ENCODE results near the gene MYOT.

Gene MYOT, protein sequence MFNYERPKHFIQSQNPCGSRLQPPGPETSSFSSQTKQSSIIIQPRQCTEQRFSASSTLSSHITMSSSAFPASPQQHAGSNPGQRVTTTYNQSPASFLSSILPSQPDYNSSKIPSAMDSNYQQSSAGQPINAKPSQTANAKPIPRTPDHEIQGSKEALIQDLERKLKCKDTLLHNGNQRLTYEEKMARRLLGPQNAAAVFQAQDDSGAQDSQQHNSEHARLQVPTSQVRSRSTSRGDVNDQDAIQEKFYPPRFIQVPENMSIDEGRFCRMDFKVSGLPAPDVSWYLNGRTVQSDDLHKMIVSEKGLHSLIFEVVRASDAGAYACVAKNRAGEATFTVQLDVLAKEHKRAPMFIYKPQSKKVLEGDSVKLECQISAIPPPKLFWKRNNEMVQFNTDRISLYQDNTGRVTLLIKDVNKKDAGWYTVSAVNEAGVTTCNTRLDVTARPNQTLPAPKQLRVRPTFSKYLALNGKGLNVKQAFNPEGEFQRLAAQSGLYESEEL

GRCh38 chr5:137867664-137868063, at the start of gene MYOT:
Gene MYOT, plus strand, starts transcription at chr5:137867860. Its CDS starts 2,792 bp downstream, at chr5:137870652.
- Histone ChIP-seq H3K4me2 (ENCODE audit: low read length) (no peak within 1 kb of the TSS), H3K27me3 (ENCODE audit: control insufficient read depth, insufficient read depth, low read length) (no peaks in the 10 kb centered on the region), H3K79me2 (no peaks in the 10 kb centered on the region), H3K4me1 (peaks cover 6% of the 10 kb centered on the region), H3K9me3 (ENCODE audit: control insufficient read depth, low read length) (no peaks in the 10 kb centered on the region), H3K4me3 (ENCODE audit: low read depth, low read length) (no peak within 1 kb of the TSS), H3K27ac (peak within 1 kb of the TSS; percentile 61), H2AFZ (peak within 1 kb of the TSS; percentile 50), H3K36me3 (ENCODE audit: control insufficient read depth, insufficient read depth, low read length) (no peaks in the 10 kb centered on the region), H3K9ac (no peak within 1 kb of the TSS)
- TF ChIP-seq CTCF (IDR thresholded peaks at IDR 0.05), result no peak

GRCh38 chr5:137819766-137820165, 47.9 kb upstream of the MYOT start:
- no peaks in the 10 kb centered on the region for H3K36me3 ChIP-seq (ENCODE audit: control insufficient read depth, insufficient read depth, low read length)
- H3K9ac ChIP-seq, result no peak overlapping the region
- no peak overlapping the region for H3K27ac ChIP-seq
- H3K4me1 ChIP-seq, result peaks cover 30% of the 10 kb centered on the region
- no peaks in the 10 kb centered on the region for H3K9me3 ChIP-seq (ENCODE audit: control insufficient read depth, low read length)
- no peak for TF ChIP-seq CTCF (IDR thresholded peaks at IDR 0.05)
- H3K27me3 ChIP-seq (ENCODE audit: control insufficient read depth, insufficient read depth, low read length), result no peaks in the 10 kb centered on the region
- H3K4me3 ChIP-seq (ENCODE audit: low read depth, low read length), result no peak overlapping the region
- H2AFZ ChIP-seq, result no peak overlapping the region
- peaks cover 23% of the 10 kb centered on the region for H3K79me2 ChIP-seq
- H3K4me2 ChIP-seq (ENCODE audit: low read length), result no peak overlapping the region

DNA sequence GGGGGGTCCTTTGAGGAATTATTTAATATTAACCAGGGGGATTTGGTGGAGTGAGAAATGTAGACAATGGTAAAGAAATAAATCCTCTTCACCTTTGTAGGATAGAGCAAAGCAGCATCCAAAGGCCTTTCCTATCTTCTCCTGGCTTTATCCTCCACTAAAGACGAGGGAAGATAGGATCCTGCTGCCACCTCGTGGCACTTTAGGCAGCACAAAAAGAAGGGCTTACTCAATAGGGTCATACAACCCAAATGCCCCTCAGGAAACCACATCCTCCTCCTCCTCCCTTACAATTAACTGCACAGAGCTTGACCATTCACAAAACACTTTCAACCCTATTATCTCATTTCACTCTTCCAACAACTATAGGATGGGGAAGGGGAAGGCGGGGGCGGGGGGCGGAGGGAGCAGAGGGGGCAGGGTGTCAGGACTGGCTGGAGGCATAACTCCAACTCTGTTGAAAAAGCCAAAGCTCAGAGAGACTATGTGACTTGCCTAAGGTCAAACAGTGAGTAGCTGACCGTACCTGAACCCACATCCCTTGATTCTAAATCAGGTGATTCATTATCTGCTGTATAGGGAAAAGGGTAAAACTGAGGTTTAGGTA, 45.4 kb upstream of the MYOT start:
- no peak overlapping the region for H3K4me3 ChIP-seq (ENCODE audit: low read depth, low read length)
- H3K36me3 ChIP-seq (ENCODE audit: control insufficient read depth, insufficient read depth, low read length), result no peaks in the 10 kb centered on the region
- H3K79me2 ChIP-seq, result peaks cover 27% of the 10 kb centered on the region
- H3K9me3 ChIP-seq (ENCODE audit: control insufficient read depth, low read length), result no peaks in the 10 kb centered on the region
- H3K4me2 ChIP-seq (ENCODE audit: low read length), result no peak overlapping the region
- H3K4me1 ChIP-seq, result peaks cover 19% of the 10 kb centered on the region
- H3K27me3 ChIP-seq (ENCODE audit: control insufficient read depth, insufficient read depth, low read length), result no peaks in the 10 kb centered on the region
- no peak overlapping the region for H2AFZ ChIP-seq
- H3K9ac ChIP-seq, result no peak overlapping the region
- peak overlapping the region; percentile 50 for H3K27ac ChIP-seq
- peak; percentile 70 for TF ChIP-seq CTCF (IDR thresholded peaks at IDR 0.05)

GRCh38 chr5:137822984-137823383, 44.7 kb upstream of the MYOT start:
- Histone ChIP-seq H3K4me1 (peaks cover 19% of the 10 kb centered on the region), H3K9me3 (ENCODE audit: control insufficient read depth, low read length) (no peaks in the 10 kb centered on the region), H3K4me2 (ENCODE audit: low read length) (no peak overlapping the region), H2AFZ (no peak overlapping the region), H3K27me3 (ENCODE audit: control insufficient read depth, insufficient read depth, low read length) (no peaks in the 10 kb centered on the region), H3K79me2 (peaks cover 23% of the 10 kb centered on the region), H3K27ac (peak overlapping the region; percentile 50), H3K36me3 (ENCODE audit: control insufficient read depth, insufficient read depth, low read length) (no peaks in the 10 kb centered on the region), H3K4me3 (ENCODE audit: low read depth, low read length) (no peak overlapping the region), H3K9ac (no peak overlapping the region)
- TF ChIP-seq CTCF (IDR thresholded peaks at IDR 0.05), result no peak
